ENCODE results near the gene POU2F1. TPM values are rescaled to one million over a fixed set of nuclear protein-coding genes. Genes with fewer than 3 reads are reported as not detected.

Gene POU2F1
- total and polyA plus RNA-seq, 2 donors (not counting 3 experiments of a cell fraction or from before 2014, with no cell fraction given): 6.0 to 12.9 TPM

- Histone ChIP-seq H3K4me3 (replicated peaks in 1 of 3; ENCODE audit: insufficient read depth in 1 of 3, low read depth in 1 of 3, low read length in 3 of 3) (no peak overlapping the region), H3K27me3 (ENCODE audit: control insufficient read depth in 2 of 2, insufficient read depth in 2 of 2, low read length in 2 of 2) (no peaks in the 10 kb centered on the region), H2AFZ (ENCODE audit: low read depth, low read length) (no peak overlapping the region), H3K4me1 (ENCODE audit: control insufficient read depth, extremely low read depth, insufficient read depth, low read length) (no peaks in the 10 kb centered on the region), H3K4me2 (ENCODE audit: insufficient read depth, low read length) (no peak overlapping the region), H3K79me2 (ENCODE audit: control insufficient read depth, insufficient read depth, low read length) (peaks cover 14% of the 10 kb centered on the region), H3K9me1 (replicated peaks; ENCODE audit: control insufficient read depth, extremely low read depth, insufficient read depth, low read length) (no peaks in the 10 kb centered on the region), H4K20me1 (replicated peaks; ENCODE audit: control insufficient read depth, extremely low read depth, insufficient read depth, low read length) (no peaks in the 10 kb centered on the region), H3K9ac (replicated peaks; ENCODE audit: extremely low read depth, insufficient read depth, low read length) (no peak overlapping the region), H3K9me3 (replicated peaks; ENCODE audit: control insufficient read depth, insufficient read depth, low read length) (no peaks in the 10 kb centered on the region), H3K27ac (ENCODE audit: insufficient read depth, low read depth, low read length) (no peak overlapping the region), H3K36me3 (ENCODE audit: control insufficient read depth in 2 of 2, extremely low read depth in 1 of 2, insufficient read depth in 2 of 2, low read length in 2 of 2) (no peaks in the 10 kb centered on the region)
- ChIA-PET POLR2A (no interaction called here), CTCF (no interaction called here)
- no TSS peak for BruUV-seq (replicated peaks)
- TF ChIP-seq POLR2A (IDR thresholded peaks at IDR 0.05; ENCODE audit: low read depth, low read length): no peak
- no peak for TF ChIP-seq POLR2AphosphoS5 (IDR thresholded peaks at IDR 0.05; ENCODE audit: insufficient read depth, low read depth, low read length)
- TF ChIP-seq JUN (IDR thresholded peaks at IDR 0.05; ENCODE audit: borderline replicate concordance, insufficient read depth, insufficient read length, low read depth): no peak
- no peak for TF ChIP-seq FOS (IDR thresholded peaks at IDR 0.05; ENCODE audit: borderline replicate concordance, insufficient read depth, low read length)
- TF ChIP-seq GATA2 (IDR thresholded peaks at IDR 0.05; ENCODE audit: insufficient read depth, insufficient read length, low read depth, low read length): no peak
- TF ChIP-seq EZH2 (IDR thresholded peaks at IDR 0.05; ENCODE audit: borderline replicate concordance, low read depth, low read length, severe bottlenecking): no peak
- no peak for TF ChIP-seq MAX (IDR thresholded peaks at IDR 0.05; ENCODE audit: insufficient read depth, insufficient read length)
- dilution Hi-C loops (cut with MboI; ENCODE audit: extremely low pct_ligation_motif_present, low sequenced_read_pairs) (no loop called here), intact Hi-C loops (cut with micrococcal nuclease) (no loop called here)
- DNase-seq (ENCODE audit: low read depth, low spot score): no peak
- no peak for FAIRE-seq
These were observed 28.3 kb downstream of the POU2F1 start for GRCh38 chr1:167248707-167249642.
